ELR (cell line): Measurements from ENCODE around the gene HAPSTR1.

Experiments
- DNase-seq: peaks from one replicate; pipeline ENCODE4 v3.0.0-alpha.2; 2015; ENCODE audit warnings: low read depth

The HAPSTR1 gene

GRCh38 chr16:9096416-9096952, 5.0 kb downstream of the HAPSTR1 start:
- DNase-seq = no peak

GRCh38 chr16:9097266-9098219, 6.1 kb downstream of the HAPSTR1 start:
- DNase-seq = no peak

GRCh38 chr16:9098377-9099090, 7.1 kb downstream of the HAPSTR1 start:
- DNase-seq = no peak

- DNase-seq = peak; percentile 72
Measured at GRCh38 chr16:9099131-9099625, 7.7 kb downstream of the HAPSTR1 start.

GRCh38 chr16:9102379-9102778, 10.9 kb downstream of the HAPSTR1 start:
- peak; percentile 89 for DNase-seq

- DNase-seq = no peak
Measured at GRCh38 chr16:9102943-9103342, 11.5 kb downstream of the HAPSTR1 start.

- DNase-seq = no peak
Measured at GRCh38 chr16:9103546-9103945, 12.1 kb downstream of the HAPSTR1 start.

- DNase-seq = no peak
Measured at GRCh38 chr16:9105189-9105588, 13.7 kb downstream of the HAPSTR1 start.

GRCh38 chr16:9107025-9107970, 15.9 kb downstream of the HAPSTR1 start:
- DNase-seq = peak; percentile 64

GRCh38 chr16:9109255-9109654, 17.8 kb downstream of the HAPSTR1 start:
- no peak for DNase-seq

GRCh38 chr16:9112166-9112843, 20.9 kb downstream of the HAPSTR1 start:
- no peak for DNase-seq

GRCh38 chr16:9112844-9113186, 21.4 kb downstream of the HAPSTR1 start:
- DNase-seq = no peak

- no peak for DNase-seq
Measured at GRCh38 chr16:9113707-9114106, 22.3 kb downstream of the HAPSTR1 start.

- DNase-seq = no peak
Measured at GRCh38 chr16:9114112-9114511, 22.7 kb downstream of the HAPSTR1 start.

GRCh38 chr16:9114842-9115241, 23.4 kb downstream of the HAPSTR1 start:
- no peak for DNase-seq

- DNase-seq = peak; percentile 69
Measured at GRCh38 chr16:9115277-9115676, 23.8 kb downstream of the HAPSTR1 start.

GRCh38 chr16:9116141-9116540, 24.7 kb downstream of the HAPSTR1 start:
- no peak for DNase-seq

GRCh38 chr16:9118170-9118569, 26.7 kb downstream of the HAPSTR1 start:
- no peak for DNase-seq

- peak; percentile 54 for DNase-seq
Measured at GRCh38 chr16:9119795-9120194, 28.4 kb downstream of the HAPSTR1 start.

GRCh38 chr16:9122342-9122741, 30.9 kb downstream of the HAPSTR1 start:
- DNase-seq = no peak

- no peak for DNase-seq
Measured at GRCh38 chr16:9122969-9123368, 31.5 kb downstream of the HAPSTR1 start.
